HL-60 (cell line): ENCODE results near the gene FOXI1.

Experiments used
- GABPA ChIP-seq: IDR thresholded peaks from 2 replicates; pipeline ENCODE4 v1.6.1; 2012; ENCODE audit warnings: low read depth
- POLR2AphosphoS5 ChIP-seq: IDR thresholded peaks from 2 replicates; pipeline ENCODE4 v1.6.1; 2012; ENCODE audit warnings: low read depth
- REST ChIP-seq: IDR thresholded peaks from 2 replicates; pipeline ENCODE4 v1.6.1; 2012; ENCODE audit warnings: low read depth; ENCODE audit not compliant: insufficient replicate concordance
- SPI1 ChIP-seq: IDR thresholded peaks from 2 replicates; pipeline ENCODE4 v1.6.1; 2012; ENCODE audit warnings: low read depth, mild to moderate bottlenecking, borderline replicate concordance
- TF ChIP-seq, protein P1 (sequence below): IDR thresholded peaks from one replicate; pipeline ENCODE4 v1.5.1; 2011; ENCODE audit warnings: low read length, control low read depth, inconsistent platforms; ENCODE audit not compliant: insufficient read depth

DNA sequence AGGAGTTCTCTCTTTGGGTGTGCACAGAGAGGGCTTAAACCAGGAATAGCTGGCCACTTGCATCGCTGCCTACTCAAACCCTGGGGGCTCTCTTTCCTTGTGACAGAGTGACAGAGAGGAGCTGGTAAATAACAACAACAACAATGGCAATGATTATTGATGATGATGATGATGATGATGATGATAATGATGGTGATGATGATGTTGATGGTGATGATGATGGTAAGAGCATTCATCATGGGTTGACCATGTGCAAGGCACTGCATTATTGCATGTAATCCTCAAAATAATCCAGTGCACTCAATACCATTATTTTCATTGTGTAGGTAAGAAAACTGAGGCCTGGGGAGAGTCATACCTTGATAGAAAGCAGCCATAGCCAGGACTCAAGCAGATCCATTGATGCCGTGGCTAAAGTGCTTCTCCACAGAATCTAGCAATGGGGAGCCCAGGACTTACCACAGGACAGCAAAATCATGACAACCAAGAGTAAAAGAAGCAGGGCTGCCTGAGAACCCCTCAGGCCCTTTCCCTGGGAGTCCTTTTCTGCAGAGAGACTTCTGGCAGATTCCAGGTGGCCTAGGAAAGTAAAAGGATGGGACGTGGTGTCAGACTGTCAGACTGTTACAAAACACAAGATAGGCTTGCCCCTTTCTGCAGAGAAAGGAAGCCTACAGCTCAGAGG is 4.8 kb downstream of the FOXI1 start:
- TF ChIP-seq, protein P1, sequence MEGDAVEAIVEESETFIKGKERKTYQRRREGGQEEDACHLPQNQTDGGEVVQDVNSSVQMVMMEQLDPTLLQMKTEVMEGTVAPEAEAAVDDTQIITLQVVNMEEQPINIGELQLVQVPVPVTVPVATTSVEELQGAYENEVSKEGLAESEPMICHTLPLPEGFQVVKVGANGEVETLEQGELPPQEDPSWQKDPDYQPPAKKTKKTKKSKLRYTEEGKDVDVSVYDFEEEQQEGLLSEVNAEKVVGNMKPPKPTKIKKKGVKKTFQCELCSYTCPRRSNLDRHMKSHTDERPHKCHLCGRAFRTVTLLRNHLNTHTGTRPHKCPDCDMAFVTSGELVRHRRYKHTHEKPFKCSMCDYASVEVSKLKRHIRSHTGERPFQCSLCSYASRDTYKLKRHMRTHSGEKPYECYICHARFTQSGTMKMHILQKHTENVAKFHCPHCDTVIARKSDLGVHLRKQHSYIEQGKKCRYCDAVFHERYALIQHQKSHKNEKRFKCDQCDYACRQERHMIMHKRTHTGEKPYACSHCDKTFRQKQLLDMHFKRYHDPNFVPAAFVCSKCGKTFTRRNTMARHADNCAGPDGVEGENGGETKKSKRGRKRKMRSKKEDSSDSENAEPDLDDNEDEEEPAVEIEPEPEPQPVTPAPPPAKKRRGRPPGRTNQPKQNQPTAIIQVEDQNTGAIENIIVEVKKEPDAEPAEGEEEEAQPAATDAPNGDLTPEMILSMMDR, result no peak
- TF ChIP-seq REST (no peak), GABPA (no peak), POLR2AphosphoS5 (no peak), SPI1 (no peak)
